H1 (cell line): ENCODE data around the gene PARD6B.

Source experiments
- CHD2 ChIP-seq: IDR thresholded peaks from 2 replicates; pipeline ENCODE4 v1.6.1; 2012; ENCODE audit warnings: low read length, improper control_type of control experiment
- EZH2 ChIP-seq: fragments of 200-600 bp; sonication (generic); IDR thresholded peaks from 2 replicates; pipeline ENCODE4 v1.7.1; 2012; ENCODE audit warnings: low read depth, mild to moderate bottlenecking, moderate library complexity, low read length, inconsistent platforms; ENCODE audit not compliant: severe bottlenecking
- POLR2AphosphoS5 ChIP-seq: IDR thresholded peaks from 2 replicates; pipeline ENCODE4 v1.6.1; 2011; ENCODE audit warnings: low read depth, low read length
- RAD21 ChIP-seq, 2 experiments: IDR thresholded peaks in 1 of 2; conservative IDR thresholded peaks in 1 of 2; 2 replicates each; pipeline ENCODE4 v1.6.1; 2011; ENCODE audit warnings: low read depth in 2 of 2, low read length in 2 of 2, improper control_type of control experiment in 1 of 2, inconsistent platforms in 1 of 2, mild to moderate bottlenecking in 1 of 2, moderate library complexity in 1 of 2
- SAP30 ChIP-seq: fragments of 300-600 bp; sonication (generic); IDR thresholded peaks from 2 replicates; pipeline ENCODE4 v1.7.1; 2012; ENCODE audit warnings: low read length, moderate library complexity, mild to moderate bottlenecking, inconsistent platforms; ENCODE audit not compliant: insufficient read depth, insufficient replicate concordance
- TF ChIP-seq, protein P1 (sequence below), 3 experiments: IDR thresholded peaks; 1 replicate in 2 of 3; 2 replicates in 1 of 3; pipeline versions ENCODE4 v1.5.1 to v1.6.1; 2011; ENCODE audit warnings: low read length in 3 of 3, mild to moderate bottlenecking in 3 of 3, inconsistent platforms in 2 of 3, low read depth in 1 of 3, moderate library complexity in 1 of 3; ENCODE audit not compliant: insufficient read depth in 1 of 3; ENCODE audit errors: control extremely low read depth in 1 of 3

DNA sequence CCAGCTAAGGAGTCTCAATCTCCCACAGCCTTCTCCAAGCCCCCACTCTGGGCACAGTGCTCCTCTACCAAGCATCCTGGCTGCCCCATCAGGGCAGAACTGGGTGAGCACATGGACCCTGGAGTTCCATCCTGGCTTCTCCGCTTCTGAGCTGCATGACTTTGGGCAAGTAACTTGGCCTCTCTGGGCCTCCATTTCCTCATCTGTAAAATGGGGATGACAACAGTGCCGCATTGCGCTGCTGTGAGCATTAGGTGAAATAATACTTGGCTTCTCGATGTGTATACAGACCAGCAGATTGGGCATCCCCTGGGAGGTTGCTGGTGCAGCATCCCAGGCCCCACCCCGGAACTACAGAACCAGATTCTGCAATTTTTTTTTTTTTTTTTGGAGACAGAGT lies 31.7 kb upstream of the PARD6B start:
- TF ChIP-seq POLR2AphosphoS5 = no peak
- no peak for TF ChIP-seq RAD21 (IDR thresholded peaks at IDR 0.05 in 1 of 2, conservative IDR thresholded peaks at IDR 0.05 in 1 of 2; ENCODE audit: low read depth in 2 of 2, low read length in 2 of 2)
- no peak for TF ChIP-seq EZH2
- TF ChIP-seq SAP30 = no peak
- no peak for TF ChIP-seq CHD2
- TF ChIP-seq, protein P1, sequence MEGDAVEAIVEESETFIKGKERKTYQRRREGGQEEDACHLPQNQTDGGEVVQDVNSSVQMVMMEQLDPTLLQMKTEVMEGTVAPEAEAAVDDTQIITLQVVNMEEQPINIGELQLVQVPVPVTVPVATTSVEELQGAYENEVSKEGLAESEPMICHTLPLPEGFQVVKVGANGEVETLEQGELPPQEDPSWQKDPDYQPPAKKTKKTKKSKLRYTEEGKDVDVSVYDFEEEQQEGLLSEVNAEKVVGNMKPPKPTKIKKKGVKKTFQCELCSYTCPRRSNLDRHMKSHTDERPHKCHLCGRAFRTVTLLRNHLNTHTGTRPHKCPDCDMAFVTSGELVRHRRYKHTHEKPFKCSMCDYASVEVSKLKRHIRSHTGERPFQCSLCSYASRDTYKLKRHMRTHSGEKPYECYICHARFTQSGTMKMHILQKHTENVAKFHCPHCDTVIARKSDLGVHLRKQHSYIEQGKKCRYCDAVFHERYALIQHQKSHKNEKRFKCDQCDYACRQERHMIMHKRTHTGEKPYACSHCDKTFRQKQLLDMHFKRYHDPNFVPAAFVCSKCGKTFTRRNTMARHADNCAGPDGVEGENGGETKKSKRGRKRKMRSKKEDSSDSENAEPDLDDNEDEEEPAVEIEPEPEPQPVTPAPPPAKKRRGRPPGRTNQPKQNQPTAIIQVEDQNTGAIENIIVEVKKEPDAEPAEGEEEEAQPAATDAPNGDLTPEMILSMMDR (IDR thresholded peaks at IDR 0.05; ENCODE audit: control extremely low read depth in 1 of 3, insufficient read depth in 1 of 3, low read depth in 1 of 3, low read length in 3 of 3) = no peak
